ENCODE results near the gene DNMBP.
"Not testable (repeated sequence)": the region's sequence is repeated elsewhere in the genome, so short reads cannot be mapped to it uniquely, and the experiment has no call there.

DNMBP gene

GRCh38 chr10:99915414-99915813 lies 94.3 kb downstream of the DNMBP start:
- no peak for DNase-seq (ENCODE audit: low read depth in 4 of 4, low spot score in 1 of 4)

DNA sequence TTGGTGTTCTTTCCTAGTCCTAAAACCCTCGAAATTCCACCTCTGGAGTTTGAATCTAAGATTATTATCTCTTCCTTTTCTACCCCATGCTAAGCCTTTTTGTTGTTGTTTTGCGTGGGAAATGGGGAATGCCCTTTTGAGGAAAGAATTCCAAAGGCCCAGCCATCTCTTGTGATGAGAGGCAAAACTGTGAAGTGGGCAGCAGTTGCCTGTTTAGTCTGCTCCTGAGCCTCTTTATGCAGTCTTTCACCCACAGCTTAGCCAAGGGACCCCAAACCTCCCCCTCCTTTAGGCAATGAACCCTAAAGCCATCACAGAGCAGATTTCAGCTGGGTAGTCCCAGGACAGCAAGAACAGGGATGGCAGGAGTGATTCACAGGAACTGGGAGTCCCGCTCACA lies 95.5 kb downstream of the DNMBP start:
- DNase-seq (ENCODE audit: low read depth in 4 of 4, low spot score in 1 of 4), result no peak

GRCh38 chr10:99913831-99914235 lies 95.9 kb downstream of the DNMBP start:
- no peak for DNase-seq (ENCODE audit: low read depth in 4 of 4, low spot score in 1 of 4)

DNA sequence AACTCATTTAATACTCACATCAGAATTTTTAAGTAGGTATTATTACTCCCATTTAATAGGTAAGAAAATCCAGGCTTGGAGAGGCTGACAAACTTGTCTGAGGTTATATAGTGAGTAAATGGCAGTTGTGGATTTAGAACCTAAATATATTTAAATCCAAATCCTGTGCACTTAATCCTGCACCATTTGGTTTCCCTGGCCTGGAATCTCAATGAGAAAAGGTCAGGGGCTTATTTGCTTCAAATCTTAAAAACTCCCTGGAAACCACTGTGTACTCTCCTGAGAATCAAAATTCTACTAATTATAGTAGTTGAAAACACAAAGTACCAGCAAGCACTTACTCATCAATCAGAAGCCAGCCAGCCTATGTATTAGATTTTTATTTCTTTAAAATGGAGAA lies 97.7 kb downstream of the DNMBP start:
- no peak for DNase-seq (ENCODE audit: low read depth in 4 of 4, low spot score in 1 of 4)

- no peak for DNase-seq (ENCODE audit: low read depth in 4 of 4, low spot score in 1 of 4)
Observed at GRCh38 chr10:99908512-99908911, 101.2 kb downstream of the DNMBP start.

DNA sequence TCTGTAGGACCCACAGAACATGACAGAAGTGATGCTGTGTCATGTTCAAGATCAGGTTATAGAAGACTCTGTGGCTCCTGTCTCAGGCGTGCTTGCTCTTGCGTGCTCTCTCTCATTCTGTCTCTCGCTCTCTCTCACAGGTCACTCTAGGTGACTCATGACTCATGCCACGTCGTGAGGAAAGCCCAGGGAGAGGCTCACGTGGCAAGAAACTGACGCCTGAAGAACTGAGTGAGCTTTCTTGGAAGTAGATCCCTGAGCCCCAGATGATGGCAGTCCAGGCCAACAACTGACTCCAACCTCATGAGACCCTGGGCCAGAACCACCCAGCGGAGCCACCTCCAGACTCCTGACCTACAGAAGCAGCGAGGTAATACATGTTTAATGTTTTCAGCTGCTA lies 103.3 kb downstream of the DNMBP start:
- DNase-seq (ENCODE audit: low read depth in 4 of 4, low spot score in 1 of 4), result no peak

DNA sequence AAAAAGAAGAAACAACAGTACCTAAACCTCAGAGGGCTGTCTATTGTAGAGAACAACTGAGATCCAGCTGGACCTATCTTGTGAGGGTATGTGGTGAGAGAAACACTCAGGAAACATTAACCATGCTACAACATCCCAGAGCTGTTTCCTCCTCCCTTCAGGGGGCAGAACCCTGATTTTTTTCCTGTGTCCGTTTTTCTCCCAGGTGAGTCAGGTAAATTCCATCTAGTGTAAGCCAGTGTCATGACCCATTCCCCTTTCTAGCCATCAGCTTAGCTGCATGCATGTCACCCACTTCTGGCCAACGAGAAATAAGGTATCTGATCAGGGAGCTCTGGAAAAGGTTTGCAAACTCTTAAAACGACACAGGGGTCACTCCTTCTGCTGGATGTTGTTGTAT lies 103.8 kb downstream of the DNMBP start:
- no peak for DNase-seq (ENCODE audit: low read depth in 4 of 4, low spot score in 1 of 4)

- no peak for DNase-seq (ENCODE audit: low read depth in 4 of 4, low spot score in 1 of 4)
Observed at GRCh38 chr10:99895867-99896266, 113.9 kb downstream of the DNMBP start.

DNA sequence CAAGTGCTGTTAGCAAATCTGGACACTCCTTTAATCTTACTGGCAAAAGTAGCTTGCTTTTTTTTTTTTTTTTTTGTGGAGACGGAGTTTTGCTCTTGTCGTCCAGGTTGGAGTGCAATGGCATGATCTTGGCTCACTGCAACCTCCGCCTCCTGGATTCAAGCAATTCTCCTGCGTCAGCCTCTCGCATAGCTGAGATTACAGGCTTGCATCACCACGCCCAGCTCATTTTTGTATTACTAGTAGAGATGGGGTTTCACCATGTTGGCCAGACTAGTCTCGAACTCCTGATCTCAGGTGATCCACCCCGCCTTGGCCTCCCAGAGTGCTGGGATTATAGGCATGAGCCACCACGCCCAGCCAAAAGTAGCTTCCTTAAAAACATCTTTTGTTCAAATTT lies 114.7 kb downstream of the DNMBP start:
- DNase-seq (ENCODE audit: low read depth in 4 of 4, low spot score in 1 of 4), result not testable (repeated sequence)

DNA sequence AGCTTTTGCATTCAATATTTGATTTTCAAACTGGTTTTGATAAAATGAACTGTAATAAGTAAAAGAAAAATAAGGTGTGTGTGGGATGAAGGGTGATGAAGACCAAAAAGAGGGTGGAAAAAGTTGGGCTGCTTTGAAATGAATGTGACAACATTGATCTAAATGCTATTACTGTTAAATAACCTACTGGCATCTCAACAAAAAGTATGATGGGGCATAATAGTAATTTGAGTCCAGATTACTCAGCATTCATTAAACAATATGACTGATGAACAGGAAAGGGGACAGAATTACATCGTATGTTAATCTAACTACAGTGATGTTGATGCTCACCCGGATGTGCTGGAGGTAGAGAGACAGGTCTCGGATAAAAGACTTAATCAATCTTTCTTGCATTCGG lies 115.1 kb downstream of the DNMBP start:
- no peak for DNase-seq (ENCODE audit: low read depth in 4 of 4, low spot score in 1 of 4)

DNA sequence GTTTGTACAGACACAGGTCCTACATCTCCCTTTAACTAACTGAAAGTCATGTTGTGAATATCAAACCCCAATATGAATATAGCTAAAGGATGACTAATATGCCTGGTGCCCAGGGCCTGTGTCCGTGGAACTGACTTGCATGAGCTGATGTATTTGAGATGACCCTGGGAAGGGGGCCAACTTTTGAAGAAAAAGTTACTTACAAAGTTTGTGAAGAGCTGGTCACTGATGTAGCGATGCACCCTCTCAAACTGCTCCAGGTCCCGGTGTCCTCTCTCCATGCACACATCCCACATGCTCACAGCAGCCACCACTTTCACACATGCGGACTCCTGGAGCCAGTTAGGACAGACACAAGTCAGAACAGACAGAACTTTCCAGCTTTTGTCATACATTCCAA lies 121.1 kb downstream of the DNMBP start:
- no peak for DNase-seq (ENCODE audit: low read depth in 4 of 4, low spot score in 1 of 4)

- no peak for DNase-seq (ENCODE audit: low read depth in 4 of 4, low spot score in 1 of 4)
Observed at GRCh38 chr10:99883523-99883922, 126.2 kb downstream of the DNMBP start.

GRCh38 chr10:99881371-99881770 lies 128.4 kb downstream of the DNMBP start:
- no peak for DNase-seq (ENCODE audit: low read depth in 4 of 4, low spot score in 1 of 4)

DNA sequence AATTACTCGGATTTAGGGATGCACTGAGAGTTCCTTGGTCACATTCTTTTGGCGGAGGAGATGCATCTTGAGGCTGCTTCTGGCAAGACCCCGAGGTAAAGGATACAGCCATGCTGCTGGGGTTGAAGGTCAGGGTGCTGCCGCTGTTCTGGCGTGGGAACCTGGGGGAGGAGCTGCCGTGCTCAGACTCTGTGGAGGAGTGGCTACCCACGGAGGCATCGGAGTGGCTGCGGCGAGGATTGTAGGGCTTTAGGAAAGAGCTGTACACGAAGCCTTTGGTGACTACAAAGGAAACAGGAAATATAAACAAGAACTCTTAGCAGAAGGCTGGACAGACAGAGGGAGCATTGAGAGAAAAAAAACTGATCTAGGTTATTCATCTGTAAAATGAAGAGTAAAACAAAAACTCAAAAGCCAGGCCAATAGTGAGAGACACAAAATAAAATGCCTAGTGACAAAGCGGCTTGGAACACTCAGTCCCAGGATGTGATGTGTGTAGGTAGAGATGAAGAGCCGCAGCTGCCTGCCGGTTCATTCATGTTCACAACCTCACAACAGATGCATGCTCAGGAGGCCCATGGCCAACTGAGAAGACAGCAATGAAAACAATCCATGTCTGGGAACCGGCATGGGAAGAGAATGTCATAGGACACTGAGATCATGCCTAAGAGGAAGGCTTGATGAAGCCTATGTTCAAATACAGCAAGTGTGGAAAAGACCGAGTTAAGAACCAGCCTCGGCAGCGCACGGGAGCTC lies 129.5 kb downstream of the DNMBP start:
- DNase-seq (ENCODE audit: low read depth in 4 of 4, low spot score in 1 of 4), result no peak

DNA sequence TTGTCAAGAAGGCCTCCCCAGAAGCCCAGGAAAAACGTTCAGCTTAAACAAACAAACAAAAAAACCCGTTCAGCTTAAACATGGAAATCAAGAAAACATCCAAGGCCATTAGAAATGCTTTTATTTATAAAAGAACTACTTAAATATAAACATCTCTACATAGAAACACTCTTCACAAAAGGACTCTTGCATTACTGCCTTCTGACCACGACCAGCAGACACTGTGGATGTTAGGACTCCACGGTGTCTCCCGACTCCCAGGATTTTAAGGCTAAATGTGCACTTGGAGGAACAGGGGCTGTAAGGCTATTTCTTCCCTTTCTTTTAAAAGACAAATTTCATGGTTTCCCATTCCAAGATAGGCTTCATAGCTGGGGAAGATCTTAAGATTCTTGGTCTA lies 134.3 kb downstream of the DNMBP start:
- DNase-seq (ENCODE audit: low read depth in 4 of 4, low spot score in 1 of 4), result no peak

GRCh38 chr10:99874341-99875085 lies 135.2 kb downstream of the DNMBP start:
- DNase-seq (ENCODE audit: low read depth in 4 of 4, low spot score in 1 of 4), result no peak

DNA sequence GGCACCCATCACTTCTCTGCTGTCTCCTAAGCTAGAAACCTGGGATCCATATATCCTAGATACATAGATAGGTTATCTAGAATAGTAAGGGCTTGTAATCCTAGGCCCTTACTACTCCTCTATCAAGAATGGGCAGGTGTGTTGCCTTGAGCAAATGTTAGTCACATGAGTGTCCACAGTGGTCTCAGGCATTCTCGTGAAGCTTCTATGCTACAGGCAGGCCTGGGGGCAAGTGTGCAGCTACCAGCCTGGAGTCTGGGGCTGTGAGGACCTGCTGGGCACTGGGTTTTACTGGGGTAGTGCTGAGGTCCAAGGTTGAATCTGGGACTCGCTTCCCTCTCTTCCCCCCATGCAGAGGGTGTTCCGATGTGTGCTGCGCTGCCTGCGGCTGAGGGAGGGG lies 135.9 kb downstream of the DNMBP start:
- no peak for DNase-seq (ENCODE audit: low read depth in 4 of 4, low spot score in 1 of 4)

DNA sequence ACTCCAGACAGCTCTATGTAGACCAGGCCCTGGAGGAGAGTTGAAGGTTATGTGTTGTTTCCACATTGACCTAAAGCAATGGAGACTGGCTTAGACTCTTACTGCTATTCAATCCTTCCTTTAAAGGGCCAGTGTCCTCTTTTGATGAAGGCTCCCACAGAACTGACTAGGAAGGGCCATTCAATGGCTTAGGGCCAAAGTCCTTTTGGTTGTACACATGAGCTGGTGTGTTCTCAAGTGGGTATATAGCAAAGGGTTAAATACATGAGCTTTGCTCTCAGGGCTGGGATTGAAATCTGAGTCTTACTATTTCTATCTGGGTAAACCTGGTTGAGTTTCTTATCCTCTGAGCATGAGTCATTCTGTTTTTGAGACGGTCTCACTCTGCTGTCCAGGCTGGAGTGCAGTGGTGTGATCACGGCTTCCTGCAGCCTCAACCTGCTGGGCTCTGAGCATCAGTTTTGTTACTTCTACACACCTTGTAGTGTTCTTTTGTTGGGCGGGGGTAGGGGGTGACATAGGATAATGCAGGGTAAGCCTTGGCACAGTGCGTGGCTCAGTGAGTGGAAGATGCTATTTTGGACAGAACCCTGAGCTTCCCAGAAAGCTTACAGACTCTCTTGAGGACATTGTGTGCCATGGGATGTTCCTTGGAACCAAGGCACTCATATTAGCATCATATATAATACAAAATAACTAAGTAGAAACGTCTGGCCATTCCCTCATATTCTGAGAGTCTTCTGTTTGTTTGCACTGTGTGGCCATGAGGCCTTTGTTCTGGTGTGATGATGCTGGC lies 137.2 kb downstream of the DNMBP start:
- no peak for DNase-seq (ENCODE audit: low read depth in 4 of 4, low spot score in 1 of 4)

DNA sequence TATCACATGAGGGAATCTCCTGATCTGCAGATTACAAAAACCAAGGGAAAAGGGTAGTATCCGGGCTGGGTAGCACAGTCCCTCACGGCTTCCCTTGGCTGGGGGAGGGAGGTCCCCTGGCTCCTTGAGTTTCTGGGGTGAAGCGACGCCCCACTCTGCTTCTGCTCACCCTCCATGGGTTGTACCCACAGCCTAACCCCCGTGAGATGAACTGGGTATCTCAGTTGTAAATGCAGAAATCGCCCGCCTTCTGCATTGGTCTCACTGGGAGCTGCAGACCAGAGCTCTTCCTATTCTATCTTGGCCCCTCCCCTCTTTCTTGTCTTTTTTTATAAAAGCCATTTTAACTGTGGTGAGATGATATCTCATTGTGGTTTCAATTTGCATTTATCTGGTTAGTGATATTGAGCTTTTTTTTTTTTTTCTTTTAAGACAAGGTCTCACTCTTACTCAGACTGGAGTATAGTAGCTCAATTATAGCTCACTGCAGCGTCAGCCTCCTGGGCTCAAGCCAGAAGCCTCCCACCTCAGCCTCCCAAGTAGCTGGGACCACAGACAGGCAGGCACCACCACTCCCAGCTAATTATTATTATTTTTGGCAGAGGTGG lies 139.5 kb downstream of the DNMBP start:
- peak in 2 of 4 experiments; percentile 36 for DNase-seq (ENCODE audit: low read depth in 4 of 4, low spot score in 1 of 4)

GRCh38 chr10:99869581-99870122 lies 140.1 kb downstream of the DNMBP start:
- no peak for DNase-seq (ENCODE audit: low read depth in 4 of 4, low spot score in 1 of 4)

DNA sequence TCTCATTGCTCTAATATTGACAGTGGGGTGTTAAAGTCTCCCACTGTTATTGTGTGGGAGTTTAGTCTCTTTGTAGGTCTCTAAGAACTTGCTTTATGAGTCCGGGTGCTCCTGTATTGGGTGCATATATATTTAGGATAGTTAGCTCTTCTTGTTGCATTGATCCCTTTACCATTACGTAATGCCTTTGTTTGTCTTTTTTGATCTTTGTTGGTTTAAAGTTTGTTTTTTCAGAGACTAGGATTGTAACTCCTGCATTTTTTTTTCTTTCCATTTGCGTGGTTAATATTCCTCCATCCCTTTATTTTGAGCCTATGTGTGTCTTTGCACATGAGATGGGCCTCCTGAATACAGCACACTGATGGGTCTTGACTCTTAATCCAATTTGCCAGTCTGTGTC lies 142.5 kb downstream of the DNMBP start:
- not testable (repeated sequence) for DNase-seq (ENCODE audit: low read depth in 4 of 4, low spot score in 1 of 4)
